ENCODE data around the gene COPS8. TPM values are rescaled to one million over a fixed set of nuclear protein-coding genes. Genes with fewer than 3 reads are reported as not detected.

Gene COPS8
- total and polyA plus RNA-seq, 2 of the 8 experiments (the other 6 are each of a cell fraction or from before 2014, with no cell fraction given), result 59.3 to 67.5 TPM

GRCh38 chr2:237097326-237097910, 11.7 kb downstream of the COPS8 start (continued):
- TF ChIP-seq TAF1 (IDR thresholded peaks at IDR 0.05; ENCODE audit: low read depth, low read length) (no peak), CBX5 (IDR thresholded peaks at IDR 0.05; ENCODE audit: low read depth, low read length) (no peak), CBX8 (IDR thresholded peaks at IDR 0.05; ENCODE audit: borderline replicate concordance, low read depth, low read length) (no peak), TCF12 (IDR thresholded peaks at IDR 0.05; ENCODE audit: low read depth, low read length) (no peak), SRF (IDR thresholded peaks at IDR 0.05; ENCODE audit: low read depth, low read length) (no peak)
- TF ChIP-seq, protein P1, sequence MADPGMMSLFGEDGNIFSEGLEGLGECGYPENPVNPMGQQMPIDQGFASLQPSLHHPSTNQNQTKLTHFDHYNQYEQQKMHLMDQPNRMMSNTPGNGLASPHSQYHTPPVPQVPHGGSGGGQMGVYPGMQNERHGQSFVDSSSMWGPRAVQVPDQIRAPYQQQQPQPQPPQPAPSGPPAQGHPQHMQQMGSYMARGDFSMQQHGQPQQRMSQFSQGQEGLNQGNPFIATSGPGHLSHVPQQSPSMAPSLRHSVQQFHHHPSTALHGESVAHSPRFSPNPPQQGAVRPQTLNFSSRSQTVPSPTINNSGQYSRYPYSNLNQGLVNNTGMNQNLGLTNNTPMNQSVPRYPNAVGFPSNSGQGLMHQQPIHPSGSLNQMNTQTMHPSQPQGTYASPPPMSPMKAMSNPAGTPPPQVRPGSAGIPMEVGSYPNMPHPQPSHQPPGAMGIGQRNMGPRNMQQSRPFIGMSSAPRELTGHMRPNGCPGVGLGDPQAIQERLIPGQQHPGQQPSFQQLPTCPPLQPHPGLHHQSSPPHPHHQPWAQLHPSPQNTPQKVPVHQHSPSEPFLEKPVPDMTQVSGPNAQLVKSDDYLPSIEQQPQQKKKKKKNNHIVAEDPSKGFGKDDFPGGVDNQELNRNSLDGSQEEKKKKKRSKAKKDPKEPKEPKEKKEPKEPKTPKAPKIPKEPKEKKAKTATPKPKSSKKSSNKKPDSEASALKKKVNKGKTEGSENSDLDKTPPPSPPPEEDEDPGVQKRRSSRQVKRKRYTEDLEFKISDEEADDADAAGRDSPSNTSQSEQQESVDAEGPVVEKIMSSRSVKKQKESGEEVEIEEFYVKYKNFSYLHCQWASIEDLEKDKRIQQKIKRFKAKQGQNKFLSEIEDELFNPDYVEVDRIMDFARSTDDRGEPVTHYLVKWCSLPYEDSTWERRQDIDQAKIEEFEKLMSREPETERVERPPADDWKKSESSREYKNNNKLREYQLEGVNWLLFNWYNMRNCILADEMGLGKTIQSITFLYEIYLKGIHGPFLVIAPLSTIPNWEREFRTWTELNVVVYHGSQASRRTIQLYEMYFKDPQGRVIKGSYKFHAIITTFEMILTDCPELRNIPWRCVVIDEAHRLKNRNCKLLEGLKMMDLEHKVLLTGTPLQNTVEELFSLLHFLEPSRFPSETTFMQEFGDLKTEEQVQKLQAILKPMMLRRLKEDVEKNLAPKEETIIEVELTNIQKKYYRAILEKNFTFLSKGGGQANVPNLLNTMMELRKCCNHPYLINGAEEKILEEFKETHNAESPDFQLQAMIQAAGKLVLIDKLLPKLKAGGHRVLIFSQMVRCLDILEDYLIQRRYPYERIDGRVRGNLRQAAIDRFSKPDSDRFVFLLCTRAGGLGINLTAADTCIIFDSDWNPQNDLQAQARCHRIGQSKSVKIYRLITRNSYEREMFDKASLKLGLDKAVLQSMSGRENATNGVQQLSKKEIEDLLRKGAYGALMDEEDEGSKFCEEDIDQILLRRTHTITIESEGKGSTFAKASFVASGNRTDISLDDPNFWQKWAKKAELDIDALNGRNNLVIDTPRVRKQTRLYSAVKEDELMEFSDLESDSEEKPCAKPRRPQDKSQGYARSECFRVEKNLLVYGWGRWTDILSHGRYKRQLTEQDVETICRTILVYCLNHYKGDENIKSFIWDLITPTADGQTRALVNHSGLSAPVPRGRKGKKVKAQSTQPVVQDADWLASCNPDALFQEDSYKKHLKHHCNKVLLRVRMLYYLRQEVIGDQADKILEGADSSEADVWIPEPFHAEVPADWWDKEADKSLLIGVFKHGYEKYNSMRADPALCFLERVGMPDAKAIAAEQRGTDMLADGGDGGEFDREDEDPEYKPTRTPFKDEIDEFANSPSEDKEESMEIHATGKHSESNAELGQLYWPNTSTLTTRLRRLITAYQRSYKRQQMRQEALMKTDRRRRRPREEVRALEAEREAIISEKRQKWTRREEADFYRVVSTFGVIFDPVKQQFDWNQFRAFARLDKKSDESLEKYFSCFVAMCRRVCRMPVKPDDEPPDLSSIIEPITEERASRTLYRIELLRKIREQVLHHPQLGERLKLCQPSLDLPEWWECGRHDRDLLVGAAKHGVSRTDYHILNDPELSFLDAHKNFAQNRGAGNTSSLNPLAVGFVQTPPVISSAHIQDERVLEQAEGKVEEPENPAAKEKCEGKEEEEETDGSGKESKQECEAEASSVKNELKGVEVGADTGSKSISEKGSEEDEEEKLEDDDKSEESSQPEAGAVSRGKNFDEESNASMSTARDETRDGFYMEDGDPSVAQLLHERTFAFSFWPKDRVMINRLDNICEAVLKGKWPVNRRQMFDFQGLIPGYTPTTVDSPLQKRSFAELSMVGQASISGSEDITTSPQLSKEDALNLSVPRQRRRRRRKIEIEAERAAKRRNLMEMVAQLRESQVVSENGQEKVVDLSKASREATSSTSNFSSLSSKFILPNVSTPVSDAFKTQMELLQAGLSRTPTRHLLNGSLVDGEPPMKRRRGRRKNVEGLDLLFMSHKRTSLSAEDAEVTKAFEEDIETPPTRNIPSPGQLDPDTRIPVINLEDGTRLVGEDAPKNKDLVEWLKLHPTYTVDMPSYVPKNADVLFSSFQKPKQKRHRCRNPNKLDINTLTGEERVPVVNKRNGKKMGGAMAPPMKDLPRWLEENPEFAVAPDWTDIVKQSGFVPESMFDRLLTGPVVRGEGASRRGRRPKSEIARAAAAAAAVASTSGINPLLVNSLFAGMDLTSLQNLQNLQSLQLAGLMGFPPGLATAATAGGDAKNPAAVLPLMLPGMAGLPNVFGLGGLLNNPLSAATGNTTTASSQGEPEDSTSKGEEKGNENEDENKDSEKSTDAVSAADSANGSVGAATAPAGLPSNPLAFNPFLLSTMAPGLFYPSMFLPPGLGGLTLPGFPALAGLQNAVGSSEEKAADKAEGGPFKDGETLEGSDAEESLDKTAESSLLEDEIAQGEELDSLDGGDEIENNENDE (IDR thresholded peaks at IDR 0.05; ENCODE audit: insufficient replicate concordance, low read length), result no peak

Data from H1 (cell line).